NCI-H510A (cell line): Measurements from ENCODE around the gene UBE2S.

ENCODE experiments used
- DNase-seq: peaks from one replicate; lab custom pipeline; 2025; lab: John Stamatoyannopoulos, UW

UBE2S gene

DNA sequence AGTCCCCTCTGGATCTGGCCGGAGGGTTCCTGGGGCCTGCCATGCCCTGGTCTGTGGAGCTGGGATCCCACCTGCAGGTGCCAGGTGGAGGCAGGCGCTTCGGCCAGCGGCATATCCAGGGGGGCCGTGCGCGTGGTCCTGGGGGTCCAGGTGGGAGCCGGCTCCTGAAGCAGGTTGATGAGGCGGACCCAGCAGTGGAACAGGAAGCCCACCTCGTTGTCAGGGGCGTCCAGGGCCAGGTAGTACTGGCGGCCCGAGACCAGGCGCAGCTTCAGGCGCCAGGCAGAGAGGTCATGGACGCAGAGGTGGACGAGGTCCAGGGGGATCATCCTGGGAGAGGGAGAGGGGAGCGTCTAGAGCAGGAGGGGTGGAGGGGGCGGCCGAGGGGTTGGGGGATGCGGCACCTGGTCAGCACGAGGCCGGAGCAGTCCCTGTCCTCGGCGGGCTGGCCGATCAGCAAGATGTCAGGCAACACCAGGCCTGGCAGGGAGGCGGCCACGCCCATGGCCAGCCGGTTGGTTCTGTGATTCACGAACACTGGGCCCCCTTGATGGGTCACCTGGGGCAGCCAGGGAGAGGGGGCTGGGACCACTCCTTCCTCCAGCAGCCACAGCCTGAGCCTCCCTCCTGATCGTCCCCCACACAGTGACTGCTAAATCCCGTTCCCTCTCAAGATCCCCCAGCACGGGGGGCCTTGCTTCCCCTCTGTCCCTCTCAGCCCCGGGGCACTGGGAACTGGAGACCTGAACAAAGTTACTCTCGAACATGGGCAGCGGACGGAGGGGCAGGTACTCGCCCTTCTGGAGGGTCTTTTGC is 45.2 kb downstream of the UBE2S start:
- no peak for DNase-seq

DNA sequence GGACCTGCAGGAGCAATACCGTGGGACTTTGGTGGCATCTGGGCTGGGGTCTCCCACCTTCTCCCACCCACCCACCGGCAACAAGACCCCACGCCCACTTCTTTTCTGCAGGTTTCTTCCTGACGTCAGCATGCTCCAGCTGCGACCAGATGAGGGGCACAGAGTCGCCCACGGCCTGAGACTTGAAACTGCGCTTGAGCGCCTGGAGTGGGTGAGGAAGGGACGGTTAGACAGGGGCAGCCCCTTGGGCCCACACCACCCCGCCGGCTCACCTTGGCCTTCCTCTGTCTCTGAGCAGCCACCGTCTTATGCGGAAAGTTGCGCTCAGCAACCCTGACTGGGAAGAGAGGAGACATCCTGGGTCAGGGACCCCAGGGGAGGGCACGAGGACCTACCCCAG is 46.7 kb downstream of the UBE2S start:
- no peak for DNase-seq

DNA sequence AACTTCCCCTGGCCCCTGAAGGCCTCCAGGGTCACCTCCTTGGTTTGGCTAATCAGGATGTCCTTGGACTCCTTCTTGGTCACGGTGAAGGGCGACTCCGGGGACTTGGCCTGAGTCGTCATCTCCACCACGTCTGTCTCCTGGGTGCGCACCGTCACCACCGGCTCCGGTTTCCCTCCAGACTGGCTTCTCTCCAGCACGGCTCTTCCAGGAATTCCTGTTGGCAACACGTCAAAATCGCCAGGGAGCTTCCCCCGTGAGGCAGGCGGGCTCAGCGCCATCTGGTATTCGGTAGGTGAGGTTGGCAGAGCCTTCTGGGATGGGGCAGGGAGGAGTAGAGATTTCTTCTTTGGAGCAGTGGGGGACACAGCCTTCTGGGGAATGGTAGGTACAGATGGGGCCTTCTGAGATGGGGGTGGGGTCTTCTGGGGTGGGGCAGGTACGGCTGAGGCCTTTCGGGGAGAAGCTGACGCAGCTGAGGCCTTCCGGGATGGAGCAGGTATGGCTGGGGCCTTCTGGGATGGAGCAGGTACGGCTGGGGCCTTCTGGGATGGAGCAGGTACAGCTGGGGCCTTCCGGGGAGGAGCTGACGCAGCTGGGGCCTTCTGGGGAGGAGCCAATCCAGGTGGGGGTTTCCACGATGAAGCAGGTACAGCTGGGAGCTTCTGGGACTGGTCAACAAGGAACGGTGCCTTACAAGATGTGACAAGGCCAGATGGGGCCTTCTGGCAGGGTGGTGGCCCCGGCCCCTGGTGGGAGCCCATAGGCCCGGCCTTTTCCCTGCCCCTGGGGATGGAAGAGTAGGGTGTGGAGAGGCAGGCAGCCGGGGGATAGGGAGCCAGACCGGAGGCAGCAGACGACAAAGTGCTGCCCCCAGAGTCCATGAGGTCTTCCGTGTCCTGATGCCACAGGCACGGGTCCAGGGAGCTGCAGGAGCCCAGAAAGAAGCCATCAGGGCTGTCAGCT is 48.4 kb downstream of the UBE2S start:
- no peak for DNase-seq

DNA sequence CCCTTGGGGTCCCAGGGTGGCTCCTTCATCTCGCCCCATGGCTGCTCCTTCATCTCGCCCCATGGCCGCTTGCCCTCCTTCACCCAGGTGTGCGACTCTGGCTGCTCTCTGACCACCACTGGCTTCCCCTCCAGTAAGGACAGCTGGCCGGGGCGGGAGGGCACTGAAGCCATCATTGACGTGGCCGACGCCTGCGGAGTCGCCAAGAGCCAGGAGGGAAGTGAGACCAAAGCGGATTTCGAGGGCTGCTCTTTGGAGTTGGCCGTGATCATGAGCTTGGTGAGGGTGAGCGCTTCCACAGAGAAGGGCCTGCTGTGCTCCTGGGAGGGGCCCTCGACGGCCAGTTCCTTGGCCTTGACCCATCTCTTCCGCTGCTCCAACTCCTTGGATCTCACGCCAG is 49.1 kb downstream of the UBE2S start:
- DNase-seq, result no peak

GRCh38 chr19:55355213-55355821 is 52.3 kb downstream of the UBE2S start:
- no peak for DNase-seq

- DNase-seq, result no peak
Observed at GRCh38 chr19:55354698-55355212, 52.8 kb downstream of the UBE2S start, which contains the start of gene COX6B2. COX6B2 (minus strand) TSS chr19:55354719; CDS start chr19:55354521, 198 bp downstream.

GRCh38 chr19:55353803-55354697 is 53.5 kb downstream of the UBE2S start:
- no peak for DNase-seq

GRCh38 chr19:55353356-55353802 is 54.2 kb downstream of the UBE2S start:
- no peak for DNase-seq

- no peak for DNase-seq
Observed at GRCh38 chr19:55352549-55353145, 54.9 kb downstream of the UBE2S start.

- DNase-seq, result no peak
Observed at GRCh38 chr19:55352040-55352439, 55.5 kb downstream of the UBE2S start.

DNA sequence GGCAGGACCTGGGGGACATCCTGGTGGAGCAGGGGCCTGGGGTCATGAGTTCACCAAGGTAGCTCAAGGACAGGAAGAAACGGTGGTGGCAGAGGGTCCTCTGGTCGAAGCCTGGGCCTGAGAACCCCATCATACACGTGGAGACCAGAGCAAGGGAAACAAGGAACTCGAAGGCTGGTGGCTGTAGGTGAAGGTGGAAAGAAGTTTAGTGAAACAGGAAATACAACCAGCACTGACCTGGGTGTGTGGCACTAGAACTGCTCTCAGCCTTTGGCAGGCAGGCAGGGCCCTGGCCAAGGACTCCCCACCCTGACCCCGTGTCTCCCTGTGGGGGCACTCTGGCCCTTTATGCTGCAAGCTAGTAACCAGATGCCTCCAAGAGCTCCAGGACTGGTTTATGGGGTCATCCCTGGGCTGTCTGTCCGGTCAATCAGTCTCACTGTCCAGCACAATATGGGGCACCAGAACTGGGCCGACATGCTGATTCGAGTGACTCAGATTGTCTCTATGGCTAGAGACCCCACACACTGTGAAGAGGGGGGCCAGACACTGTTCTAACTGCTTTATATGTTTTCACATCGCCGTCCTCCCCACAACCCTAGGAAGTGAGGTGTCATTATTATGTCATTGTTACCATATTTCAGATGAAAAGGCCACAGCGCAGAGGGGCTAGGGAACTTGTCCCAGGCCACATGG is 56.8 kb downstream of the UBE2S start:
- no peak for DNase-seq
